Esophagus muscularis mucosa (tissue), 4 donors: ENCODE data around the gene TMEM170B. TPM values are rescaled to one million over a fixed set of nuclear protein-coding genes. Genes with fewer than 3 reads are reported as not detected.

Experiments used
- DNase-seq: peaks from one replicate; pipeline ENCODE4 v3.0.0-alpha.2; 2017; ENCODE audit errors: extremely low spot score
- H3K27ac ChIP-seq, 4 donors: fragments of 200-600 bp; sonication (generic); replicated peaks in 1 of 4; 1 replicate in 3 of 4; 2 replicates in 1 of 4; pipeline ENCODE4 v1.5.1; 2016 to 2019; ENCODE audit warnings: mild to moderate bottlenecking in 1 of 4
- H3K27me3 ChIP-seq, 4 donors: fragments of 200-600 bp; sonication (generic); one replicate each; pipeline versions ENCODE4 v1.5.1 to v1.6.0; 2016 to 2019
- H3K36me3 ChIP-seq, 4 donors: fragments of 200-600 bp; sonication (generic); one replicate each; pipeline ENCODE4 v1.5.1; 2016 to 2019
- H3K4me1 ChIP-seq, 4 donors: fragments of 200-600 bp; sonication (generic); one replicate each; pipeline ENCODE4 v1.5.1; 2016 to 2019
- H3K4me3 ChIP-seq, 4 donors: fragments of 200-600 bp; sonication (generic); 1 replicate in 2 of 4; 2 replicates in 2 of 4; pipeline ENCODE4 v1.5.1; 2016 to 2019; ENCODE audit warnings: mild to moderate bottlenecking in 4 of 4, moderate library complexity in 1 of 4
- H3K9me3 ChIP-seq, 4 donors: fragments of 200-600 bp; sonication (generic); 1 replicate in 3 of 4; 2 replicates in 1 of 4; pipeline ENCODE4 v1.5.1; 2016 to 2019
- EP300 ChIP-seq: sonication (generic); formaldehyde crosslinking; IDR thresholded peaks from one replicate; pipeline ENCODE4 v1.6.1; 2017; ENCODE audit warnings: antibody characterized with exemption
- POLR2A ChIP-seq: fragments of 450-650 bp; IDR thresholded peaks from one replicate; pipeline ENCODE4 v1.6.1; 2017; ENCODE audit warnings: antibody characterized with exemption, moderate library complexity, mild to moderate bottlenecking, low read depth
- POLR2AphosphoS5 ChIP-seq, 2 donors: sonication (generic); formaldehyde crosslinking; IDR thresholded peaks; one replicate each; pipeline ENCODE4 v1.6.1; 2017; ENCODE audit warnings: antibody characterized with exemption in 2 of 2
- WGBS: methylation state at CpG from one replicate; pipeline ENCODE4 v1.1.5; 2018; 5-methylcytosine and 5-hydroxymethylcytosine counted together
- intact Hi-C: fragments of 100-400 bp; cut with DNase I; formaldehyde crosslinking; loops from one replicate; pipeline ENCODE4 v1.15.1; 2023
- total RNA-seq, 4 donors: library from RNA; depleted of rRNA; stranded (reverse); fragments of >200 nt; gene quantifications; one replicate each; pipeline versions ENCODE4 v1.1.0 to v1.2.1, GENCODE V29; 2016
- TF ChIP-seq, protein P1 (sequence below), 3 experiments: fragments of 200-600 bp in 2 of 3; fragments of 450-650 bp in 1 of 3; sonication (generic) in 2 of 3; IDR thresholded peaks; one replicate each; pipeline ENCODE4 v1.5.1; 2017 to 2019; ENCODE audit warnings: antibody characterized with exemption in 3 of 3, mild to moderate bottlenecking in 2 of 3, moderate library complexity in 1 of 3

TMEM170B gene
- total RNA-seq, 4 donors from 2014 or later, result 5.4 to 8.6 (median 6.2) TPM

DNA sequence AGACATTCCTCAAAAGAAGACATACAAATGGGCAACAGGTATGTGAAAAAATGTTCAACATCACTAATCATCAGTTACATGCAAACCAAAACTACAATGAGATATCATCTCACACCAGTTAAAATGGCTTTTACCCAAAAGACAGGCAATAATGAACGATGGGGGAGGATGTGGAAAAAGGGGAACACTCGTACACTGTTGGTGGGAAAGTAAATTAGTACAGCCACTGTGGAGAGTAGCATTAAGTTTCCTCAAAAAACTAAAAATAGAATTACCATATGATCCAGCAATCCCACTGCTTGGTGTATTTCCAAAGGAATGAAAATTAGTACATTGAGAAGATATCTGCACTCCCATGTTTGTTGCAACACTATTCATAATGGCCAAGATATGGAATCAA, 8.6 kb upstream of the TMEM170B start:
- Histone ChIP-seq H3K27ac (no peak overlapping the region), H3K9me3 (no peaks in the 10 kb centered on the region), H3K4me3 (no peak overlapping the region), H3K36me3 (no peaks in the 10 kb centered on the region), H3K27me3 (no peaks in the 10 kb centered on the region), H3K4me1 (no peaks in the 10 kb centered on the region)
- intact Hi-C loops, result no loop called here
- DNase-seq, result no peak
- TF ChIP-seq, protein P1, sequence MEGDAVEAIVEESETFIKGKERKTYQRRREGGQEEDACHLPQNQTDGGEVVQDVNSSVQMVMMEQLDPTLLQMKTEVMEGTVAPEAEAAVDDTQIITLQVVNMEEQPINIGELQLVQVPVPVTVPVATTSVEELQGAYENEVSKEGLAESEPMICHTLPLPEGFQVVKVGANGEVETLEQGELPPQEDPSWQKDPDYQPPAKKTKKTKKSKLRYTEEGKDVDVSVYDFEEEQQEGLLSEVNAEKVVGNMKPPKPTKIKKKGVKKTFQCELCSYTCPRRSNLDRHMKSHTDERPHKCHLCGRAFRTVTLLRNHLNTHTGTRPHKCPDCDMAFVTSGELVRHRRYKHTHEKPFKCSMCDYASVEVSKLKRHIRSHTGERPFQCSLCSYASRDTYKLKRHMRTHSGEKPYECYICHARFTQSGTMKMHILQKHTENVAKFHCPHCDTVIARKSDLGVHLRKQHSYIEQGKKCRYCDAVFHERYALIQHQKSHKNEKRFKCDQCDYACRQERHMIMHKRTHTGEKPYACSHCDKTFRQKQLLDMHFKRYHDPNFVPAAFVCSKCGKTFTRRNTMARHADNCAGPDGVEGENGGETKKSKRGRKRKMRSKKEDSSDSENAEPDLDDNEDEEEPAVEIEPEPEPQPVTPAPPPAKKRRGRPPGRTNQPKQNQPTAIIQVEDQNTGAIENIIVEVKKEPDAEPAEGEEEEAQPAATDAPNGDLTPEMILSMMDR (IDR thresholded peaks at IDR 0.05), result no peak
- no peak for TF ChIP-seq POLR2A
- 77% methylated on average over 2 of the region's 2 CpGs for WGBS

DNA sequence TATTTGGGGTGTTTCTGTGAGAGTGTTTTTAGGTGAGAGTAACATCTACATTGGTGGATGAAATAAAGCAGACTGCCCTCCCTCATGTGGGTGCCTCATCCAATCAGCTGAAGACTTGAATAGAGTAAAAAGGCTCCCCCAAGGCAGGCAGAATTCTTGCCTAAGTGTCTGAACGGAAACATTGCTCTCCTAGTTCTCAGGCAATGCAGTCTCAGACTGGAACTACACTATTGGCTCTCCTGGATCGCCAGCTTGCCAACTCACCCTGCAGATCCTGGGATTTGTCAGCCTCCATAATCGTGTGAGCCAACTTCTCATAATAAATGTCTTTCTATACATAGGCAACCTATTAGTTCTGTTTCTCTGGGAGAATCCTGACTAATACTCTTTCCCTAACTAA, 5.5 kb upstream of the TMEM170B start:
- intact Hi-C loops, result loop anchor here (10.0 kb wide), 1 partner anchor 1127 kb away; no protein-coding TSS in a partner anchor
- Histone ChIP-seq H3K4me3 (no peak overlapping the region), H3K27ac (no peak overlapping the region), H3K9me3 (no peaks in the 10 kb centered on the region), H3K27me3 (no peaks in the 10 kb centered on the region), H3K36me3 (no peaks in the 10 kb centered on the region), H3K4me1 (peaks cover 5 to 12% (median 7%) of the 10 kb centered on the region in 4 donors)
- 52% methylated on average over 3 of the region's 3 CpGs for WGBS
- TF ChIP-seq, protein P1 (IDR thresholded peaks at IDR 0.05), result no peak
- no peak for DNase-seq

DNA sequence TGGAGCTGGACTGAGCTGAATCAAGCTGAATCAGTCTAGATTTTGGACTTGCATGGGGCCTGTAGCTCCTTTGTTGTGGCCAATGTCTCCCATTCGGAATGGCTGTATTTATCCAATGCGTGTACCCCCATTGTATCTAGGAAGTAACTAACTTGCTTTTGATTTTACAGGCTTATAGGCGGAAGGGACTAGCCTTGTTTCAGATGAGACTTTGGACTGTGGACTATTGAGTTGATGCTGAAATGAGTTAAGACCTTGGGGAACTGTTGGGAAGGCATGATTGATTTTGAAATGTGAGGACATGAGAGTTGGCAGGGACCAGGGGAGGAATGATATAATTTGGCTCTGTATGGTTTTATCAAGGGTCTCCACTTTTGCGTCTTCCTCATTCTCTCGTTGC, 3.0 kb upstream of the TMEM170B start:
- Histone ChIP-seq H3K36me3 (no peaks in the 10 kb centered on the region), H3K4me3 (no peak overlapping the region), H3K9me3 (no peaks in the 10 kb centered on the region), H3K4me1 (peaks cover 5 to 22% (median 18%) of the 10 kb centered on the region in 4 donors), H3K27me3 (no peaks in the 10 kb centered on the region), H3K27ac (no peak overlapping the region)
- DNase-seq, result no peak
- 90% methylated on average over 5 of the region's 5 CpGs for WGBS
- no peak for TF ChIP-seq POLR2AphosphoS5 (IDR thresholded peaks at IDR 0.05)
- TF ChIP-seq, protein P1 (IDR thresholded peaks at IDR 0.05), result no peak
- no peak for TF ChIP-seq EP300
- no peak for TF ChIP-seq POLR2A
- intact Hi-C loops, result loop anchor here (10.0 kb wide), 1 partner anchor 1130 kb away; no protein-coding TSS in a partner anchor

DNA sequence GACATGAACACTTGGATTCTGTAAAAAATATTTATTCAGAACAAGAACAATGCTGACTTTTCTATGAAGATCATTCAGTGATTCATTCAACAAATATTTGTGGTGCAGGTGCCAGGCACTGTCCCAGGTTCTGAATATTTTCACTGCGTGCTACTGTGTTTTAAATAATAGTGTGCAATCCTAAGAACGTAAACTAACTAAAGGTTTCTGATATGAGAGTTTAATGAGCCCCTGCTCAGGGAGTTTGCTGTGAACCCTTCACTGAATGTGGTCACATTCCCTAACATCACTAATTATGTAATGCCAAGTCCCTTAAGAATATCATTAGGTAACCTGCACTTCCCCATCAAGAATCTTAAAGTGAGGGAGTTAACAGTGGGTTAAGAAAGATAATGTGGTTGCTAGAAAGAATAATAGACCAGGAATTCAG, 1.7 kb upstream of the TMEM170B start:
- Histone ChIP-seq H3K36me3 (no peaks in the 10 kb centered on the region), H3K27me3 (no peaks in the 10 kb centered on the region), H3K4me3 (no peak overlapping the region), H3K4me1 (peaks cover 5 to 27% (median 20%) of the 10 kb centered on the region in 4 donors), H3K27ac (no peak overlapping the region), H3K9me3 (no peaks in the 10 kb centered on the region)
- 19% methylated on average over 2 of the region's 2 CpGs for WGBS
- intact Hi-C loops, result loop anchor here (5.0 to 10.0 kb wide), 2 partner anchors 476 to 1131 kb away; partner anchors contain the start of gene HIVEP1
- TF ChIP-seq POLR2AphosphoS5 (IDR thresholded peaks at IDR 0.05), result peak in 1 of 2 donors; percentile 32
- TF ChIP-seq, protein P1 (IDR thresholded peaks at IDR 0.05), result no peak
- DNase-seq, result no peak

- no peak for DNase-seq
- H3K36me3 ChIP-seq, result no peaks in the 10 kb centered on the region
- peaks cover 5 to 27% (median 20%) of the 10 kb centered on the region in 4 donors for H3K4me1 ChIP-seq
- H3K27me3 ChIP-seq, result no peaks in the 10 kb centered on the region
- WGBS, result 3% methylated on average over 12 of the region's 12 CpGs
- TF ChIP-seq POLR2AphosphoS5 (IDR thresholded peaks at IDR 0.05), result no peak
- TF ChIP-seq, protein P1 (IDR thresholded peaks at IDR 0.05), result no peak
- TF ChIP-seq EP300, result no peak
- no peak for TF ChIP-seq POLR2A
- H3K9me3 ChIP-seq, result no peaks in the 10 kb centered on the region
- intact Hi-C loops, result loop anchor here (5.0 to 10.0 kb wide), 2 partner anchors 476 to 1132 kb away; partner anchors contain the start of gene HIVEP1
- H3K27ac ChIP-seq, result peak overlapping the region; percentile 80 to 88 (median 86)
- H3K4me3 ChIP-seq, result peak overlapping the region; percentile 92 to 100 (median 96)
Observed at GRCh38 chr6:11536795-11537194, 754 bp upstream of the TMEM170B start.
